HEK293 (cell line): Measurements from ENCODE around the gene CYRIA.

ENCODE experiments used
- ZNF140 ChIP-seq: fragments of 450-650 bp; formaldehyde crosslinking; IDR thresholded peaks from 2 replicates; pipeline ENCODE4 v1.5.1; 2016; ENCODE audit warnings: missing biosample characterization, missing genetic modification characterization
- ZNF202 ChIP-seq: fragments of 450-650 bp; formaldehyde crosslinking; IDR thresholded peaks from 2 replicates; pipeline ENCODE4 v1.5.1; 2016; ENCODE audit warnings: missing biosample characterization, missing genetic modification characterization, borderline replicate concordance
- ZNF544 ChIP-seq: fragments of 450-650 bp; formaldehyde crosslinking; IDR thresholded peaks from 2 replicates; pipeline ENCODE4 v1.5.0; 2017; ENCODE audit warnings: missing biosample characterization, missing genetic modification characterization
- TF ChIP-seq, protein P1 (sequence below): fragments of 450-650 bp; formaldehyde crosslinking; conservative IDR thresholded peaks from 2 replicates; pipeline ENCODE4 v1.5.1; 2016; ENCODE audit warnings: low read depth, missing biosample characterization, missing genetic modification characterization
- TF ChIP-seq, protein P2 (sequence below): fragments of 450-650 bp; formaldehyde crosslinking; IDR thresholded peaks from 2 replicates; pipeline ENCODE4 v1.5.1; 2016; ENCODE audit warnings: missing biosample characterization, missing genetic modification characterization

DNA sequence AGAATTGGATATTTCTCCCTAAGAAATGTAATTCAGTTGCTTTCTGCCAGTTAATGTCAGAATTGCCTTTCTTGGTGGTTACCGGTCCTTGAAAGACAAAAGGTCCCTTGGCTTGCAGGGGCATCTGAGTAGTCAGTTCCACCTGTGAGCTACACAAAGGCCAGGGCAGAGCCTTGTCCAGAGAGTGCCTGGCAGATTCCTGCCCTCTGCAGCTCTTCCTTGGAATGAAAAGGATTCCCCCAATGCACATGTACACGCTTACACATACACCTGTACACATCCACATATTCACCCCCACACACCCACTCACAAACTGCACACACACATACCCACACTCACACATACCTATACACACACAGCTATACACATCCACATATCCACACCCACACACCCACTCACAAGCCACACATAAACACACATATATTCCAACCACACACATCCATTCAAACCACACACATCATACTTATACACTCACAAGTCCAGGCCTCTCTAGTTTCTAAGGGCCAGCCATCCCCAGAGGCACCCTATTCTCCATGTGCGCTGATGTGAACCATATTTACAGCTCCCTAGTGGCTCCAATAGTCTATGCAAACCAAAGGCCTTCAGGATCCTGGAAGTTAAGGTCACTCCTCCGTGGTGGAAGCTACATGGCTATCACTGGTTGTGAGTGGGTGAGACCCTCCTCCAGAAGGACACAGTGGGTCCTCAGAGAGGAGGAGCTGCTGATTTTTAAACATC lies 9.6 kb downstream of the CYRIA start:
- TF ChIP-seq, protein P1, sequence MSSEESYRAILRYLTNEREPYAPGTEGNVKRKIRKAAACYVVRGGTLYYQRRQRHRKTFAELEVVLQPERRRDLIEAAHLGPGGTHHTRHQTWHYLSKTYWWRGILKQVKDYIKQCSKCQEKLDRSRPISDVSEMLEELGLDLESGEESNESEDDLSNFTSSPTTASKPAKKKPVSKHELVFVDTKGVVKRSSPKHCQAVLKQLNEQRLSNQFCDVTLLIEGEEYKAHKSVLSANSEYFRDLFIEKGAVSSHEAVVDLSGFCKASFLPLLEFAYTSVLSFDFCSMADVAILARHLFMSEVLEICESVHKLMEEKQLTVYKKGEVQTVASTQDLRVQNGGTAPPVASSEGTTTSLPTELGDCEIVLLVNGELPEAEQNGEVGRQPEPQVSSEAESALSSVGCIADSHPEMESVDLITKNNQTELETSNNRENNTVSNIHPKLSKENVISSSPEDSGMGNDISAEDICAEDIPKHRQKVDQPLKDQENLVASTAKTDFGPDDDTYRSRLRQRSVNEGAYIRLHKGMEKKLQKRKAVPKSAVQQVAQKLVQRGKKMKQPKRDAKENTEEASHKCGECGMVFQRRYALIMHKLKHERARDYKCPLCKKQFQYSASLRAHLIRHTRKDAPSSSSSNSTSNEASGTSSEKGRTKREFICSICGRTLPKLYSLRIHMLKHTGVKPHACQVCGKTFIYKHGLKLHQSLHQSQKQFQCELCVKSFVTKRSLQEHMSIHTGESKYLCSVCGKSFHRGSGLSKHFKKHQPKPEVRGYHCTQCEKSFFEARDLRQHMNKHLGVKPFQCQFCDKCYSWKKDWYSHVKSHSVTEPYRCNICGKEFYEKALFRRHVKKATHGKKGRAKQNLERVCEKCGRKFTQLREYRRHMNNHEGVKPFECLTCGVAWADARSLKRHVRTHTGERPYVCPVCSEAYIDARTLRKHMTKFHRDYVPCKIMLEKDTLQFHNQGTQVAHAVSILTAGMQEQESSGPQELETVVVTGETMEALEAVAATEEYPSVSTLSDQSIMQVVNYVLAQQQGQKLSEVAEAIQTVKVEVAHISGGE (tag by site-specific recombination), result no peak
- TF ChIP-seq, protein P2, sequence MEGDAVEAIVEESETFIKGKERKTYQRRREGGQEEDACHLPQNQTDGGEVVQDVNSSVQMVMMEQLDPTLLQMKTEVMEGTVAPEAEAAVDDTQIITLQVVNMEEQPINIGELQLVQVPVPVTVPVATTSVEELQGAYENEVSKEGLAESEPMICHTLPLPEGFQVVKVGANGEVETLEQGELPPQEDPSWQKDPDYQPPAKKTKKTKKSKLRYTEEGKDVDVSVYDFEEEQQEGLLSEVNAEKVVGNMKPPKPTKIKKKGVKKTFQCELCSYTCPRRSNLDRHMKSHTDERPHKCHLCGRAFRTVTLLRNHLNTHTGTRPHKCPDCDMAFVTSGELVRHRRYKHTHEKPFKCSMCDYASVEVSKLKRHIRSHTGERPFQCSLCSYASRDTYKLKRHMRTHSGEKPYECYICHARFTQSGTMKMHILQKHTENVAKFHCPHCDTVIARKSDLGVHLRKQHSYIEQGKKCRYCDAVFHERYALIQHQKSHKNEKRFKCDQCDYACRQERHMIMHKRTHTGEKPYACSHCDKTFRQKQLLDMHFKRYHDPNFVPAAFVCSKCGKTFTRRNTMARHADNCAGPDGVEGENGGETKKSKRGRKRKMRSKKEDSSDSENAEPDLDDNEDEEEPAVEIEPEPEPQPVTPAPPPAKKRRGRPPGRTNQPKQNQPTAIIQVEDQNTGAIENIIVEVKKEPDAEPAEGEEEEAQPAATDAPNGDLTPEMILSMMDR (tag by site-specific recombination), result no peak
- TF ChIP-seq ZNF202 (tag by site-specific recombination) (no peak), ZNF544 (tag by site-specific recombination) (no peak), ZNF140 (no peak)
